Stimulated activated CD4-positive, alpha-beta T cell treated with anti-CD3 and anti-CD28 coated beads, Interleukin-2, amount 100 ng/mL, for 4 hours (primary cell): ENCODE data around the gene OTOGL.
"Not testable (repeated sequence)": the region's sequence is repeated elsewhere in the genome, so short reads cannot be mapped to it uniquely, and the experiment has no call there.

Experiments used
- DNase-seq: peaks from one replicate; pipeline ENCODE4 v3.0.0-alpha.2; 2020; ENCODE audit warnings: low read depth

OTOGL gene

DNA sequence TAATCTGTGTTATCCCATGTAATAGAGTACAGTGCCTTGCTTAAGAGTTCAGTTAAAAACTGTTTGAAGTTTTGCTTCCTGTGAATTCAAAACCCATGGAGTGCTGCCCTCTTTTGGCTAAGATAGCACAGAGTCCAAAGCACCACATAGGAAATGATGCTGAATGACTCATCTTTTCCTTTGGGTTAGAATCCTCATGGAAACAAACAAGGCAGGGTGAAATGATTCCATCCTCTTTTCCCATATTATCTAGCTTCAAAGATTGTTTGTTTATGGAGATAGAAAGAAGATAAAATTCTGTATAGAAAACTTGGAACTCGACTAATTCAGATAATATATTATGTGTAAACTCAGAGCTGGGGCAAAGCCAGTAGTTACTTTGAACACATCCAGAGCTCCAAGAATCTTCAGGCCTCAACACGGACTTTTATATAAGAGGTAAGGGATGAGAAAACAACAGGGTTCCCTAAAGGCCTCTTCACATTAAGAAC is 87.4 kb downstream of the OTOGL start:
- DNase-seq = no peak

DNA sequence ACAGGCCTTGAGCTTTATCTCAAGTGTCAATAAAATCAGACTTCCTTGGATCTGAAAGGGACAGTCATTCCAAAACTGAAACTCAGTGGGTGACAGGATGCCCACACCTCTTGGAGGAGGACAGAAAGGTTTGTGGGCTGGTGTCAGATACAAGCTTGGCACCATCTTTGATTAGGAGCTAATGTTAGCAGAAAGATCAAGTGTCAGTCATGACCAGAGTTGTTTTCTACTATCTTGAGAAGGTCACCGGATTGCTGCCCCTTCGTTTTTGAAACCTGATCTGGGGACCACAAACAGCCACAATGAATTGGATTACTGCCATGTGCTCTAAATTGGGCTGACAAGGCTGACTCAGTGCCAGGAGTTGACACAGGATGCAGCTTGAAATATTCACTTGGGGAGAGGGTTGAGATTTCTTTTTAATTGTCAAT is 88.3 kb downstream of the OTOGL start:
- no peak for DNase-seq

DNA sequence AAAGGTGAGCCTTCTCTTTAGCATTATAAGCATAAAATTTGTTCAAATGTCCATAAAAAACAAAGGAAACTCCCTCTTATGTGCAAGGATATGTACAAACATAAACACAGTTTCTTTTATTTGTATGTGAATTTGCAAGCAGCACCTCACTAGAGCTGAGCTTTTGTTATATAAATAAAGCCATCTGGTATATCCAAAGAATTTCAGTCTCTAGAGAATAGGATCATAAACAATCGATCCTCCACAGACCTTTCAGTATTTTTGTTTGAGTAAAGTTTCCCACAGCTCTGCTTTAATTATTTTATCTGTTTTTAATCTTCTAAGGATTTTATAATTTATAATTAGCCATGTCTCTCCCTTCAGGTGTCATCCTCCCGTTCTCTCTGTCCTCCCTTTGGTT is 89.2 kb downstream of the OTOGL start:
- no peak for DNase-seq

DNA sequence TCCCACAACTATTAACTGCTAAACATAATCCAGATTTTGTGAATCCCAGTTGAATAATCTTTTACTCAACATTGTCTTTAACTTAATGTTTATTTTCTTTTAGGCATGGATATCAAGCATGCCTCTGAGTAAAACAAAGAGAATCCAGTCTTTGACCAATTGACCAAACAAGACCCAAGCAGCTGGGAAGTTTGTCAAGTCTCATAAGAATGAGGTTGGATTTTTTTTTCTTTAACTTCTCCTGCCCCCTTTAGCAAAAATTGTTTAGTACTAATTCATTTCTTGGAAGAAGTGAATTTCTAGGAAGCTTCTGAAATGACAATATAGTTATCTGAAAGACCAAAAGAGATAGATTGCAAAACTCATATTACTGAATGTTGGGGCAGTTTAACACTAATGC is 89.9 kb downstream of the OTOGL start:
- DNase-seq = no peak

DNA sequence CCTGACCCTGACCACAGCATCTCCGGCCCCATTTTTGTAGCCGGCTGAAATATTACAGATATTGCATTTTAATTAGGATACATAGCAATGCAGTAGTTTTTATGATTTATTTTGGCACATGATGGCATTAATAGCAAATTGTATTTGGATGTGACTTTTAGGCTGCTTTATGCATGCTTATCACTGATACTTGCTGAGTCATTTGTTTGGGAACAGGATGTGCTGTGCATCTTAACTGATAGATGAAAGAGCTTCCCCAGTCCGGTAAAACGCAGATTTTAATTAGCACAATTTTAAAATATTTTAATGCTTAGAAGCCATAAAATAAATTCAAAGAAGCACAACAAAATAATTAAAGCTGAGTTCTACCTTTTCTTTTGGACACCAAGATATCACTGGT is 90.7 kb downstream of the OTOGL start:
- DNase-seq = no peak

DNA sequence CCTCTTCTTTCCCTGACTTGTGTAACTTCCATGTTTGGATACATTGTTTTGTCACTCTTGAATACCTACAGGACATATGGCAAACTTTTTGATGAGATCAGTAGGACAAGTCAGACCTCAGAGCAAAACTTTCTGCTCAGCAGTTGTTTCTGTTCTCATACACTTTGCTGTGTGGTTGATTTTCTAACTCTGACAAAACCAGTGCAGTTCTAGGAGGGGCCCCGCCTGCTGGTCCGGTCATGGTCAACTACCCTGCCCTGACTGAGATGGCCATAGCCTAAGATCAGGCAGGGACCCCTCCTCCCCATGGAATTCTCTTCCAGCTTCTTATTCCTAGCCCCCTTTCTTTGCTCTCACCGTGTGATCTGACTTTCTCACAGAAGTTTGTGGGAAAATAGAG is 92.8 kb downstream of the OTOGL start:
- no peak for DNase-seq

DNA sequence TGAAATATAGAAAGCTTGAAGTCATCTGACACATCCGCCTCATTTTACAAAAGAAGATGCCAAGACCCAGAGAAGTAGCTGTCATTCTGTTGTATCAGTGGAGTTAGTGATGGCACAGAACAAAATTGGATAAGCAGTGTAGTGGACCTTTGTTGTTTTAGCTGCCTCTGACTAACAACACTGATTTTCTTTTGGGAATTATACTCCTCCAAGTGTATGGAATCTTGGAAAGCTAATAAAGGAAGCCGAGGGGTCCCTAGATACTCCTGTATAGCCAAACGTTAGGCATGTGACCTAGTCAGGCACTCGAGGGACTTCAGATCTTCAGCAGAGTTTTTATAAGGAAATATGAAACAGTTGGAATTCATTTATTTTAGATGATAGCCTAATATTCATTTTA is 94.5 kb downstream of the OTOGL start:
- no peak for DNase-seq

DNA sequence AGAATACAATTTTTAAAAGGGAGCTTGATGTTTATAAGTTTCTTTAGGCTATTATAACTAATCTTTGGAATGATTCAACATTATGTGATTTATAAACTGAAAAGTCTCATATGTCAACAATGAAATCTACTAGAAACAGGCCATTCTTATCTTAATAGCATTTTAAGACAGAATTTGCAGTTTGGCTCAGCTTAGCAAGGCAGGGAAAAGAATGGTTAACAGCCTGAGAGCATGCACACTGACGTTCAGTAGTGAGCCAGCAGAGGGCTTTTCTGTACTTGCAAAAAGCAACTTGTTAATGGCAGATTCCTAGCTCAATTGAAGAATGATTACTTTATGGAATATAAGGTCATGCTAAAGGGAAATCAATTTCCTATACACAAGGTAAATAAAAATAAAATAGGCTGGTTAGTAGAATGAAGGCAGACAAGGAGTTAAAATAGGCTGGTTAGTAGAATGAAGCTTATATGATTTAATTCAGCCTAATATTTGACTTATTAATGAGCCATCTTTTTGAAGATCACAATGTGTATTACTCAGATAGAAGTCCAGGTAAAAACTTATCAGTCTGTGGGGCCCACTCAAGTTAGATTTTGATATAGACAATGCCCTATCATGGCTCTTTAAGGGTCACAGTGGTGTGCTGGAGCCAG is 95.9 kb downstream of the OTOGL start:
- no peak for DNase-seq

DNA sequence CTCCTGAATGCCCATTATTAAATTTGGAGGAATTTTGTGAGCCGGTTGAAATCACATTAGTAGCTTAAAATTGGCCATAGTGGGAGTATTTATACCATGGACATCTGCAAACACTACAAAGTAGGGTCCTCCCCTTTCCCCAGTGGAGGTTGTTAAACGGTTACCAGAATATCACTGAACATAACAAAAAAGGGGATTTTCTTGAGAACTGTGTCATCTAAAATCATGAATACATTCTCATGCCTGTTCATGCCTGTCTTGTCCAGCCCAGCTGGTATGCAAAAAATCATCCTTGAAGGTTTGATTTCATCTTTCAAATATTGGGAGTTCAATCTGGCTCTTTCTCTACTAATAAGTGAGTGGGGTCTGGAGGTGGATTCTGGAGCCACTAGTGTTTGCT is 96.4 kb downstream of the OTOGL start:
- no peak for DNase-seq

DNA sequence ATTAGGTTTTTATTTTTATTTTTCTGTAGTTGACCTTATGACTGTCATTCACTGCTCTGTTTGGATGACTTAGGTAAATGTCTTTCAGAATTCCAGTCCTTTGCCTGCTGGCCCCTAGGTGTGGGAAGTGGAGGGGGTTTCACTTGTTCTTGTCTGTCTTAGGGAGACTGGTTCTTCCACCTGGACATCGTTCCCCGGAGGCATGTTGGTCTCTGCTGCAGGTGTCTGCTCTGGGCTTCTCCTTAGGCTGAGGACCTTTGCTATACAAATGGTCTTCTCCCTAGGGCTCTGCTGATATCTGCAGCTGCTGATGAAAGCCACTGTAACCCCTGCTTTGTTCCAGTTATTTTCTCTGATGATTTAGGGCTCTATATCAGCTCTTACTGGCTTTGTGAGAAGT is 97.1 kb downstream of the OTOGL start:
- DNase-seq = no peak

DNA sequence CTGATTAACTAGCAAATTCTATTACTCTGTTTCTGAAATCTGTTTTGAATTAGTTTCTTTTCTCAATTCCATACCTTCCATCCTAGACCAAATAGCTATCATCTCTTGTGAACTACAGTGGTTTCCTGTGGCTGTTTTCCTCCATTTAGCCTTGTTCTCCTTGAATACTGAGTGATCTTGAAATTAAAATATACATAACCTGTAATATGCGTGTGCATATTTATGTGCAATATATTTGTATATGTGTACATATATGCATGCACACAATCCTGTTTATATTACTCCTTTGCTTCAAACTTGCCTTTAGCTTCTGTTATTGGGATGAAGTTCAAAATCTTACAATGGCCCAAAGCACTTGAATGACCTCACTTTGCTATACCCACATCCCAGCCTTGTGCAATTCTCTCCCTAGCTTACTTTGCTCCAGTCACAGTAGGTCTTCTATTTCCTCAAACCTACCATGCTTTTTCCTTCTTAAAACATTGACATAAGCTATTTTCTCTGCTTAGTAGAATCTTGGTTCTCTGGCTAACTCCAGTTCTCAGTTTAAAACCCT is 99.5 kb downstream of the OTOGL start:
- DNase-seq = no peak

DNA sequence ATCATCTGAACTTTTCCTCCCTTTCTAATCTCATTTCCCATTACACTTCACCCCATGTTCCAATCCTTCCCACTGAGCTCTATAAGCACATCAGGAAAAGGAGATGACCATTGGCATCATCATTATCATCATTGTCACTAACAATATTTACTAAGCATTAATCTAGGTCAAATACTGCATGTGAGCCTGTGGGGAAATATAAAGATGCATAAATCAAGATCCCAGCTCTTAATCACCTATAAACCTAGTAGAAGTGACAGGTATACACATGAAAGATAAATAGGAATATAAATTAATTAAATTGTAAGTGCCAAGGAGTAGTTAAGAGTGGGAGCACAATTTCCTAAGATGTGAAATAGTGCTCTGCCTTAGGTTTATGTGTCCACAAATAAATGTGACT is 100.6 kb downstream of the OTOGL start:
- no peak for DNase-seq

DNA sequence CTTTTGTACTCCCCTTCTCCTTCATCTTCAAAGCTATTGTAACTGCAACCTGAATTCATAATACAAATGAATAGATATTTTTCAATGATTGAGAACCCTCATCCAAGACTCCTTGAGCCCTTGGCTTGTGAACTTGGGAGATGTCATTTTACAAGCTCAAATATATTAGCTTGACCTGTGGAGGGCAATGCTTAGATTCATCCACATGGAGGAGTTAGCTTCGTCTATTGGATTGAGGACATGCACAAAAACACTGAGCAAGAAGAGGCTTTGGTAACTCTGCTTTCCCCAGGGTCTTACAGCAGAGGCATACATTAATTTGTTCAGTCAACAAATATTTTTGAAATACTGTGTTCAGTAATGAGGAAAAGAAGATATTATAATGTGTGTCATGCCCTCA is 101.1 kb downstream of the OTOGL start:
- no peak for DNase-seq

DNA sequence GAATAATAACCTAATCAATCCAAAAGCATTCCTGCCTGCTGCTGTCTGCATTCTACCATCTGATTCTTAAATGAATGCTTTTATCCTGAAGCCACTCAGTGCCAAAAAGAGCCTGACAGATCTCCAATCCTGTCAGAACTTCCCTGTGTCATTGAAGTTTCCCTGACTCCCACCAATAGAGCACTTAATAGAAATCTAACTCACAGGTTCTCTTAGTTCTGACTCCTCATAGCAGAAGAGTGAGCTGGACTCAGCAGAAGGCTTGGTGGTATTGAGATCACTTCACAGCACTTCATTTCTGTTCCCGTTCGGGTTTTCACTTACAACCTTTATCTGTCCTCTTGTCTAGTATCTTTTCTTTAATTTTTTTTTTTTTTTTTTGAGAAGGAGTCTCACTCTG is 102.6 kb downstream of the OTOGL start:
- no peak for DNase-seq

DNA sequence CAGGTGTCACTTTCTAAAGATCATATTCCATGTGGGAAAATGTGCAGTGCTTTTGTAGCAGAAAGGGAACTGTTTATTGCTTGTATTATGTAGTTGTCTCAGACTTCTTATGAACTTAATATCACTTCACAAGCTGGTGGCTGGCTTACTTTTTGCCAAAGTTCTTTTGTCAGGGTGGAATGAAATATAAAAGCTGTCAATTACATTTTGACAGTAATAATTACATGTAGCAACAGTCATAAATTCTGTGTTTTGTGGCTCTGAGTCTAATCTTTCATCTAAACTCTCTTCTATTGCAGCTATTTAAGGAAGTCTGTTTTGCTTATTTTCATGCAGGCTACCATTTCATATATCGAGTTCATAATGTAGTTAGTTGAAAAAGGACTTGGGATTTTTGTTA is 106.6 kb downstream of the OTOGL start:
- no peak for DNase-seq

DNA sequence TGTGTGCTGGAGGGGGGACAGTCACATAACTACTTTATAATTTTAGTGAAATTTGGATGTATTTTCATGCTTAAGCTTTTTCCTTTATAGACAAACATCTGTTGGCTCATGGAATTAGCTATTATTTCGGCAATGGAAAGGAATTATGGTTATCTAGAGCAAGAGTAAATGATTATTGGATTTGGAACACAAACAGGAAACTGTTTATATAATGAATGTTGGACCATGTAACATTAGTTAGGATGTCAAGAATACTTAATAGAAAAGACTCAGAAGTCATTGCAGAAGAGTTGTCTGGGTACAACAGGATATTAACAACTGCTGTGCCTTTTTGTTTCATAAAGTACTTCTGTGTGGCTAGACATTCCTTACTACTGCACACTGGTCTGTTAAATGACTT is 108.7 kb downstream of the OTOGL start:
- DNase-seq = no peak

DNA sequence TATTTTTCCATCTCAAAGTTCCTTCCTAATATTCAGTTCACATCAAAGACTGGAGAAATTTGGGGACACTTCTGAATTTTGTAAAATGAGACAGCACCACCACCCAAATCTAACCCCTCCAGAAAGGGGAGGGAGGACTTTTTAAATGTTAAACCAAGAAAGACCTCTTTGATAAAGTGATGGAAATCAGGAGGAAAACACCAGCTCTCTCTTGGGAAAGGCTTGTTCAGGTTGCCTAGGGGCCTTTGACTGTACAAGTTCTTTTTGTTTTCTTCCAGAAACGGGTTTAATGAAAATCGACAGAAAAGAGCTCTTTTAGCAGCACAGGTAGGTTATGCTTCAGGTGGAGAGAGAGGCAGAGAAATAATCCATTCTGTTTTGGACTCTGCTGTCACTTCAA is 112.3 kb downstream of the OTOGL start:
- no peak for DNase-seq

DNA sequence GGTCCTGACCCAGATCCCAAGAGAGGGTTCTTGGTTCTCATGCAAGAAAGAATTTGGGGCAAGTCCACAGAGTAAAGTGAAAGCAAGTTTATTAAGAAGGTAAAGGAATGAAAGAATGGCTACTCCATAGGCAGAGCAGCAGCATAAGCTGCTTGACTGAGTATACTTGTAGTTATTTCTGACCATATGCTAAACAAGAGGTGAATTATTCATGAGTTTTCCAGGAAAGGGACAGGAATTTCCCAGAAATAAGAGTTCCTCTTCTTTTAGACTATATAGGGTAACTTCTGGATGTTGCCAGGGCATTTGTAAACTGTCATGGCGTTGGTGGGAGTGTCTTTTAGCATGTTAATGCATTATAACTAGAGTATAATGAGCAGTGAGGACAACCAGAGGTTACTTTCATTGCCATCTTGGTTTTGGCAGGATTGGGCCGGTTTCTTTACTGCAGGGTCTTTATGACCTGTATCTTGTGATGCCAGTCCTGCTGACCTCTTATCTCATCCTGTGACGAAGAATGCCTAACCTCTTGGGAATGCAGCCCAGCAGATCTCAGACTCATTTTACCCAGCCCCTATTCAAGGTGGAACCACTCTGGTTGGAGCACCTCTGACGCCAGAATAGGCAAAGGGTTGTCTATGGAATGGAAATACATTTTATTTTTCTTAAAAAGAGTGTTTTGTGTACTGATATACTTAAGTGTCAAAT is 113.8 kb downstream of the OTOGL start:
- DNase-seq = no peak

DNA sequence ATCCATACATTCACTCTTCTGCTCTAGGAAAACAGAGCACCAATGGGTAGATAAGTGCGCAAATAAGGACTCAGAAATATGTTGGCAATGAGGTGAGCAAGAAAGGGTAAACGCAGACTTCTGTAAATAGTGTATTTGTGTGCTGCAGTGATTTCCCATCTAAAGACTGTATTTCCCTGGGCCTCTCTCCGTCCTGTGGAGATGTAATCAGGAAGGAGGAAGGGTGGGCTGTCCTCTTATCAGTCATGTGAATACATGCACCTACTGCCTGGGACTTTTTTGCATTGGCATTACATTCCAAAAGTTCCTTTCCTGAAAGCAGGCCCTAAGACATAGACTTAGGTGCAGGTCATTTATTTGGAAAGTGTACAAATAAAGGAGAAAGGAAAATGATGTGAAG is 114.5 kb downstream of the OTOGL start:
- DNase-seq = no peak

DNA sequence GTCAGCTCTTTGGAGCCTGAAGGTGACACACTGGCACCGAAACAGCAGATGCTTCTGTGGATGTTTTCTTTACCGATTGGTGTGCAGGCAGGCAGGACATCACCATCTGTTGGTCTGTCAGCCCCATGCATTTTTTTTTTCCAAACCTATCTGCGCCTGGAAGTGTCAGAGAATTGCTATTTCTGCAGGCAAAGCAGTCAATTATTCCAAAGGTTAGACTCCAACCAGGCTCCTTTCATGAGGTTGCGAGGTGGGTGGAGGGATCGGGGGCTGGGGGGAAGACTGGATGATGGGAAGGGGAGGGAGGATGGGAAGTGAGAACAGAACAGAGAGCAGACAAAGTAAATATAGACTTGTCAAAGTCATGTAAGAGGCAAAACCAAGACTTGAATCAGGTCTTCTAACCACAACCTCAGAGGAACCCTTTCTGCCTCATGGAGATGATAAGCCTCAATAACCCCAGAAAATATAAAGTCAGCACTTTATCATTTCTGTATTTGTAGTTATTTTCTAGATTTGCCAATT is 117.7 kb downstream of the OTOGL start:
- DNase-seq = no peak

DNA sequence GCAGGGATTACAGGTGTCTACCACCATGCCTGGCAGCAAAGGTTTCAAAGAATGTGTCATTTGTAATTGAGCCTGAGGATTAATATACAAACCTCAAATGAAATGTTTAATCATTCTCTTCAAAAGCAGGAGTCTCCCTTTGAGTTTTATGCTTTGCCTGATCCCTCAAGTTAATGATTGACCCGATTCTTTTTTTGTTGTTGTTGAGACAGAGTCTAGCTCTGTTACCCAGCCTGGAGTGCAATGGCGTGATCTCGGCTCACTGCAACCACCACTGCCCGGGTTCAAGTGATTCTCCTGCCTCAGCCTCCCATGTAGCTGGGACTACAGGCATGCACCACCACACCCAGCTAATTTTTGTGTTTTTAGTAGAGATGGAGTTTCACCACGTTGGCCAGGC is 119.6 kb downstream of the OTOGL start:
- DNase-seq = not testable (repeated sequence)

DNA sequence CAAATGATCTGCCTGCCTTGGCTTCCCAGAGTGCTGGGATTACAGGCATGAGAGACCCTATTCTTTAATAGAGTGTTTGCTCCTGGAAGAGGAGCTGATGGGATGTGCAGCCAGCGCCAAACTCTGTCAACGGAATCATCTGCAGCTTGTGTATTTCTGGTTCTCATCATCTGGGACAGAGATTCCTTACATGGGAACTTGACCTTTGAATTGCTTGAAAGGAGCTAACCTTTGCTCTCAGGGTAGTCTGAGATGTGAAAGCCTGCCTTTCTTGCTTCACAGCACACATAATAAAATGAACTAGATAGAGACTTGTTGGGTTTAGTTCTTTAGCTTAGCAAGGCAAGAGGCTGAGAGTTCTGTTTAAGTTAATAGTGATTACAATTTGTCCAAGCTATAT is 120.0 kb downstream of the OTOGL start:
- no peak for DNase-seq

DNA sequence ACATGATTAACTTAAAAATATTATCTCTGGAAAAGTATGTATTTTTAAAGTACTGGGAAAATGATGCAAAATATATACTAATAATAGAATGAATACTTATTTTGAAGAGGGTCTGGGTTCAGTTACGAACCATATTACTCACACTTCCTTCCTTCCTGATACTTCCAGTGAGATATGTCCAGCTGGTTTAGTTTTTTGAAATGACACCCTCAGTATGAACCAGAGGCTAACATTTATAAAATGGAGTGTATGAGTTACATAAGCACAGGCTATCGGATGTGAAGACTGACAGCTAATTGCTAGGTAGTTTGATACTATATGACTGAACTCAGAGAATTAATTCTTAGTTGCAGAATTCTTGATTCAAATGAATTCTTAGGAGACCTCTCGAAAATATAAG is 122.9 kb downstream of the OTOGL start:
- no peak for DNase-seq
